Hematopoietic multipotent progenitor cell treated with erythropoietin and hydrocortisone succinate and interleukin-3 and kit ligand, for 6 days (in vitro differentiated cells): ENCODE results near the gene TMEM169.
A peak's percentile ranks its signal among the peaks of the same experiment; 100 is the strongest.

ENCODE experiments used
- DNase-seq: peaks from one replicate; pipeline ENCODE4 v3.0.0-alpha.2; 2015

Gene TMEM169, protein sequence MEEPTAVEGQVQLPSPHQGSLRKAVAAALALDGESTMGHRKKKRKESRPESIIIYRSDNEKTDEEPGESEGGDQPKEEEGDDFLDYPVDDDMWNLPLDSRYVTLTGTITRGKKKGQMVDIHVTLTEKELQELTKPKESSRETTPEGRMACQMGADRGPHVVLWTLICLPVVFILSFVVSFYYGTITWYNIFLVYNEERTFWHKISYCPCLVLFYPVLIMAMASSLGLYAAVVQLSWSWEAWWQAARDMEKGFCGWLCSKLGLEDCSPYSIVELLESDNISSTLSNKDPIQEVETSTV

DNA sequence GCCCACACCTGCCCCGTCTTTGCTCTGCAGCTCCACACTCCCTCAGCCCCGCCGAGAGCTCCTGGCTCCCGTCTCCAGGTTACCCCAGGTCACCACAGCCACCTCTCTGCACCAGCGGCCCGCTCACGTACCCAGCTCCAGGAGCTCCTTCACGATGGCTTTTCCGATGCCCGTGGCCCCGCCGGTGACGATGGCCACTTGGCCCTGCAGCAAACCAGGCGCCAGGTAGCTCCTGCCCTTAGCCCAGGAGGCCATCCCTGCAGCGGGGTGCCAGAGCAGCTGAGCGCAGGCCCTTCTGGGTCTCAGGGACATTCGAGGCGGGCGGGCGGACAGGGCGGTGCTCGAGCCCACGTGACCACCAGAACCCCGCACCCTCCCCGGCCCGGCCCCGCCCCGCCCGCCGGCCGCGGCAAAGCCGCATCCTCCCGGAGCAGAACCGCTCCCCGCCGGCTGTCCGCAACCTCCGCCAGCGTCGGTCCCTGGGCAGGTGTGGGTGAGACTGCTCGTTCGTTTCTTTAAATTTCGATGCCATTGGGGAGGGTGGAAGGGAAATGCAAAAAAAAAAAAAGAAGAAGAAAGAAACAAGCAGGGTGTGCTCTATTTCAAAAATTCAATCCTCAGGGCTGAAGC, at the start of gene TMEM169, which contains the start of gene PECR:
Gene TMEM169, plus strand, starts transcription at position 433 of the 630 bp plus-strand sequence. CDS start 14,045 bp downstream, outside the sequence.
Gene PECR, minus strand, starts transcription at position 323 of the 630 bp plus-strand sequence. Its CDS starts 68 bp downstream, at position 255.
- DNase-seq = peak; percentile 83

DNA sequence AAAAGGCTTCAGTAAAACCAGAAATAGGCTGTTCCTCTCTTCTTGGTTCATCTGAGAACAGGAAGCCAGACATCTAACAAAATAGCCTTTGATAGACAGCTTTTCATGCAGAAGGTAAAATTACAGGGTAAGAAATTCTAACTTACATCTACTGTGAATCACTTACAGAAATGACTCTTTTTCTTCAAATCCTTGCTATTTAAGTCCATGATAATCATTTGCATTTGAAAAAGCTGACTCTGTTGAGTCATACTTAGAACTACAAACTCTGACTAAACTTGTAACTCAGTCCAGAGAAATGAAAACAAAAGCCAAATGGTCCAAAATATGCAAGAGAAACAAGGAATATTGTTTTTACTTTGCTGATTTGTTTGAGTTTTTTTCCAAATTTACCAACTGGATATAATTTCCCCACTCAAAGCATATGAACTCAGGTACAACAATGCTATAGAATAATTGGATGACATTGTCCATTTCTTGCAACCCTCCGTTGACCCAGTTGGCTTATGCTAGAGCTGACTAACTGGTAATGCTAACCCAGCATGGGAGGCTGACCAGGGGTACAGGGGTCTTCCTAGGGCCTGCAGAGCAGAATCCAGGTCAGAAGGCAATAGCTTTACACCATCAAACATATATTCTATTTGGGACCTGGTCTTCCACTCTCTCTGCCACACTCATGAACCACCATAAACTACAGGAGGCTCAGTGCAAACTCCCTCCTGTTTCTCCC, 49.6 kb upstream of the TMEM169 start:
- DNase-seq = no peak

DNA sequence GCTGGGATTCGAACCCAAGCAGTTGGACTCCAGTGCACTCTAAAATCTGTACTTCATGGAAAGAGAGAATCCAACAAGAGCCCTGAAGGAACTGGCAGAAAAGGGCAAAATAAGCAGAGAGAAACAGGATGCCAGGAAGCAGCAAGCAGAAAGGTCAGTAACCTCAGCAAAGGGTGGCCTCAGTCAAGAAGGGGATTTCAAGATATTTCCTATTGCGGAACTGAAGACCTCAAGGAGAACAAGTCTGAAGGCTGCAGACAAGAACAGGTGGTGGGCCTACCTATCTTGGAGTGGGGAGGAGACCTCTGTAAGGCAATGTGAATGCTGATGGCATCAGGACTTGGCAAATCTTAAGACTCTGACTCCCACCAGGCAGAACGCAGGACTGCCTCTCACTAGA, 48.3 kb upstream of the TMEM169 start:
- DNase-seq = no peak

DNA sequence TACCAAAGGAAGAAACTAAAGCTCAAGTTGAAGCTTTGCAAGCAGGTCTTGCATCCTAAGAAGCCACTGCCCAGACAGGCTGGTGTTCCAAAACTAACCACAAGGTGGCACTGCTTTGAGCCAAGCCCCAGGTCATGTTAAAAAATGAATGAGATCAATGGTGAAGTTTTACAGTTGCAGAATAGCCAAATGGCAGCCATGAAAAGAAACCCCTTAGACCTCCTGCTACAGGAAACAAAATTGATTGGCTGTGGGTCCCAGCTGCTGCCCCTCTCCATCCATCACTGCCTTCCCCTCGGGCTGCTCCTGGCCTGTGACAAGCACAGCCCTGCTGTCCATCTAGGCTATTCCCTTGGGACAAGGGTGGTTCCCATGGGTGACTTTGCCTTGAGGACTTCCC, 47.7 kb upstream of the TMEM169 start:
- peak; percentile 74 for DNase-seq

DNA sequence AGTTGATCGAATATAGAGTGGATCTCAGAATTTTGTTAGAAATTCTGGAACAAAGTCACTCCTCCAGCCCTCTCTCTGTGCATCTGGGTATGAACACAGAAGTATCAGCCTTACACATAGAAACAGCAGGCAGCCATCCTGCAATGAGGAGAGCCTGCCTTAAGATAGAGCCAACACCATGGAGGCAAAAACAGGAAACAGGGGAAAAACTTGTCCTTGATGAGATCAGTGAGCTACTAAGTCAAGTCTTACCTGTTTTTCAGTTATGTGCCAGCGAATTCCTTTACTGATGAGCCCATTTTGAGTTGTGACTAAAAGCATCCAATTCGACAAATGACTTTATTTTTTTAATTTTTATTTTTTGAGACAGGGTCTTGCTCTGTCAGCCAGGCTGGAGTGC, 41.8 kb upstream of the TMEM169 start:
- DNase-seq = no peak

DNA sequence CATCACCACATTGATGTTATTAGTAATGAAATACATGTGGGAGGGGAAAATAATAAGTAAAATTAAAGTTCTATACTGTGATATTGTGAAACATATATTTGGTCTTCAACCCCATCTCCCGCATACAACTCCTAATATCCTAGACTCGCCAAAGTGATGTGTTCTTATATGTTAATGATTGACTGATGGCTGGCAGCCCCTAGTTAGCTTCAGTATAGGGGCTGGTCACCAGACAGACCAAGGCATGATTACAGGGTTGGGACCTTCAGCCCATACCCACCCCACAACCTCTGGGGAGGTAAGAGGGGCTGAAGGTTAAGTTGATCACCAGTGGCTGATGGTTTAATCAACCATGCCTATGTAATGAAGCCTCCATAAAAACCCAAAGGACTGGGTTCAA, 40.3 kb upstream of the TMEM169 start:
- DNase-seq = no peak

DNA sequence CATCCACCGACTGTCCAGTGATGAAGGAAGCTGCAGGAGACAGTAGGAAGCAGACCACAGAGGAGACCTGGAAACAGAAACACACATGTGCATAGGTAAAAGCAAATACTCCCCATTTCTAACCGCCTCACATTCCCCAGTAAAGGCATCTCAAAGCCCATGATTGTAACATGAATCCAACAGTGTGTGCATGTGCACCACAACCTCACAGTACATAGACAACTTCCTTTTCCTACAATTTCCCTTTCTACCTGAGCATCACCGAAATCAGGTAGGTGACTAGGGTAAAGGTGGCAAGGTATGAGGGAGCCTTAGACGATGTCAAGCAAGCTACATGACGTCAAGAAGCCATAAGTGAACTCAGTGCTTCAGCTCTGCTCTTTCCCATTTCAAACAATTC, 37.8 kb upstream of the TMEM169 start:
- DNase-seq = no peak

DNA sequence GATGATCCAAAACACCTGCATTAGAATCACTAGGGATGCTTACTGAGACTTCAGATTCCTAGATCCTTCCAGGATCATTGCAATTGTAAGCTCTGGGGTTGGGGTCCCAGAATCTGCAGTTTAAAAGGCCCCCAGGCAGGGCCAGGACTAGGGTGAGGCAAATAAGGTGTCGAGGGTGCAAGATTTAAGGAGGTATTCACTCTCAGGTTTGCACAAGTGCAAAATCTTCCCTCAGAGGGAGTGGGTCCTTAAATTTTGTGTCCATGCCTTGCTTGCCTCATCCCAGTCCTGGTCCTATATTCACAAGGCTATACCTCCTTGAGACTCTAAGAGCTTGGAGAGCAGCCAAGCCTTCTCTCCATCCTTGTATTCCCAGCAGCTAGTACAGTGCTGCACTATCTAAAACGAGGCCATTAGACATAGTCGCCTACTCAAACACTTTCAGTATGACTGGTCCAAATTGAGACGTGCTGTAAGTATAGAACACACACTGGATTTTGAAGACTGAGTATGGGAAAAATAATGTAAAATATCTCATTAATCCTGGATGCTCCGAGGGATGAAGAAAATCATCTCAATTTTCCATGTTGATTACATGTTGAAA, 36.7 kb upstream of the TMEM169 start:
- DNase-seq = no peak

DNA sequence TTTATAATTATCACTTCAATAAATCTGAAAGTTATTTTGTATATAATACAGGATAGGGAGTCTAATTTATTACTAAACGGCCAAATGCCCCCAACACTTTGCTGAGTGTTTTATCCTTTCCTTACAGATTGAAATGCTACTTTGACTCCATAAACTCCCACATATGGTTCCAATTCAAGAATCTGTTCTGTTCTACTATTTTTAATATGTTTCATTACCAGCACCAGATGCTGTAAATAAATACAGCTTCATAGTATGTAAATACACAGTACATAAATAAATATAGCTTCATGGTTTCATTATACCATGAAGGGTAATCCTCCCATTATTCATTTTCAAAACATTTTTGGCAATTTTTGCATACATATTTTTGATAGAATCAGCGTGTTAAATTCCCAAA, 34.3 kb upstream of the TMEM169 start:
- DNase-seq = no peak

DNA sequence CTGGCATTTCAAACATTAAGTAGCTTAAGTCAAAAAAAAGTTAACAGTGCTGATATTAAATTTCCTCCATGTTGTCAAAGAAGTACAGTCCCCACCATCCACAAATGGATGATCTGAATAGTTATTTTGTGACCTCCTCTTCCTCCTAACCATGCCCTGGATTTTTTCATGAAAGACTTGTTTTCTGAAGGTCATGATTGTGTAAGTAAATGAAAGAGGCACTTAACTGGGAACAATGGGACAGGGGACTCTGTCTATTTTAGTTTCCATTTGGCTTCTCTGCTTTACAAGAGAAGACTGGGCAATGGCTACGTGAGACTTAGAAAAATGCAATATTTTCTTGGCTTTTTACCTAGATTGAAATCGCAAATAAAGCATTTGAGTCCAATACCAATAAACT, 32.3 kb upstream of the TMEM169 start:
- no peak for DNase-seq

DNA sequence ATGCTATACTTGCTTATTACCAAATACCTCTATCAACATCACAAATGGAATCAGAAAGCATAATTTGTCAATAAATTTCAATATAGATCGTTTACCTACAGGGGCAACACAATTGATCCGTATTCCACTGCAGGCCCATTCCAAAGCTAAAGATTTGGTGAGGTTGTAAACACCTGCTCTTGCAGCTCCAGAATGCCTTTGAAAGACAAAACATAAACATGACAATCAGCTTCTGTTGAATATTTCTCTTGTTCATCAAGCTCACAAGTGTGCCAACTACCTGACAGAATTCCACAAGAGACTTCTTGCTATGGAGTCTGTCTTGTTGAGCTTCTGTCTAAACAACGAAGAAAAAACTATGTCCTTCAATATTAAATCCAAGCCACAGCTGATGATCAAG, 30.4 kb upstream of the TMEM169 start:
- DNase-seq = no peak

DNA sequence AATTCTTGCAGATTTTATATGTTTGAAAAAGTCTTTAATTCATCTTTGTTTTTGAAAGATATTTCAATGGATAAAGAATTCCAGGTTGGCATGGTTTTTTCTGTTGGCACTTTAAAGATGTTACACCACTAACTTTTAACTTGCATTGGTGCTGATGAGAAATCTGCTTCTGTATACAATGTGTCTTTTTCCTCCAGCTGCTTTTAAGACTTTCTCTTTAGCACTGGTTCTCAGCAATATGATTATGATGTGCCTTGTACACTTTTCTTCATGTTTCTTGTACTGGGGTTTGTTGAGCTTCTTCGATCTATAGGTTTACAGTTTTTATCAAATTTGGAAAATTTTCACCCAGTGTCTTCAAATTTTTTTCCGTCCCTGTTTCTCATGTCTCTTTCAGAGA, 29.3 kb upstream of the TMEM169 start:
- no peak for DNase-seq

DNA sequence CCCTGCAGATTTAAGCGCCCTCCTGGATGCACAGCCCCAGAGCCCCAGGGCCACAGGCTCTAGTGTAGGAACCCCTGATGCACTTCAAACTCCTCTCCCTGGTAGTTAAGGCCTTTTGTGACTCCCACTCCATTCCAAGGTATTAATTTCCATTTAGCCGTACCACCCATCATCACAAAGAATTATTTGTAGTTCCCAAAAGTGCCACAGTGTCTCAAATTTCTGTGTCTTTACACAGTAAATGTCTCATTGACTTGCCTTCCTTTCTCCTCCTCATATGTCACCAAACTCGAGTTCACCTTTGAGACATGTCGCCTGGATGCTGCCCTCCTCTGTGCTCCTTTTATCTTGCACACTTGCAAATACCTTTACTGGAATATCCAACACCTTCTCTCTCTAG, 26.0 kb upstream of the TMEM169 start:
- no peak for DNase-seq

DNA sequence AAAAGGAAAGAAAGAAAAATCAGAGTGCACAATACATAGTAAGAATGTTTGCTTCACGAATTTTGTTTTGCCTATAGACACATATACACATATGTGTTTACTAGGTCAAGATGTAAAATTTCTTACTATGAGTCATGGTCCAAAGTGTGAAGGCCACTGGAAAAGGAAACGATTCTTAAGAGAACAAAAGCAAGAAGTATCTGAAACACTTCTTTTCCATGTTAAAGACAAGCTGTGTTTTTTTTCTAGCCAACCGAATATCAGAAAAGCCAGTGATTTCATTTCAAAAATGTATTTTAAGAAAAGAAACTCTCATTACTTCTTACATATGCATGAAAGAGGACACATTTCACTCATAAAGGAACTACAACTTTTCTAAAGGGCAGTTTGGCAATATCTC, 25.0 kb upstream of the TMEM169 start:
- no peak for DNase-seq

DNA sequence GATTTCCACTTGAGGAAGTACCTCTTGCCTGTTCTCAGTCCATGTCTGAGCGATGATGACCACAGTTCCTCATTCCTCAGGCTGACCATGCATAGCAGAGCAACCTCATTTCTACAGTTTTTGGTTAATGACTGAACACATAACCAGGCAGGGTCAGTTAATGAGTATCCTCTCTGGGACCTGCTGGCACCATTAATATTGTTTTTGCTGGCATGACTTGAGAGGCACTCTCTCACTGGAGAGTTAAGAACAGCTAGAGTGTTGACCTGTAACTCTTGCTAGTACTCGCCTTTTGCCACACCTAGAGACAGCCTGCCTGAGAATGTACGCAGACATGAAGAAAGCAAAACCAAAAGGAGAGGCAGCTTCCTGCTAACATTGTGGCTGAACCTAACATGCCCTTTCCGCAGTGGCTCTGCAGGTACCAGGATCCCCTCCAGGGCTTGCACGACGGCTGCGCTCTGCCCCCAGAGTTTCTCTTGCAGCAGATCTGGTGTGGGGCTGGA, 24.0 kb upstream of the TMEM169 start:
- peak; percentile 23 for DNase-seq

DNA sequence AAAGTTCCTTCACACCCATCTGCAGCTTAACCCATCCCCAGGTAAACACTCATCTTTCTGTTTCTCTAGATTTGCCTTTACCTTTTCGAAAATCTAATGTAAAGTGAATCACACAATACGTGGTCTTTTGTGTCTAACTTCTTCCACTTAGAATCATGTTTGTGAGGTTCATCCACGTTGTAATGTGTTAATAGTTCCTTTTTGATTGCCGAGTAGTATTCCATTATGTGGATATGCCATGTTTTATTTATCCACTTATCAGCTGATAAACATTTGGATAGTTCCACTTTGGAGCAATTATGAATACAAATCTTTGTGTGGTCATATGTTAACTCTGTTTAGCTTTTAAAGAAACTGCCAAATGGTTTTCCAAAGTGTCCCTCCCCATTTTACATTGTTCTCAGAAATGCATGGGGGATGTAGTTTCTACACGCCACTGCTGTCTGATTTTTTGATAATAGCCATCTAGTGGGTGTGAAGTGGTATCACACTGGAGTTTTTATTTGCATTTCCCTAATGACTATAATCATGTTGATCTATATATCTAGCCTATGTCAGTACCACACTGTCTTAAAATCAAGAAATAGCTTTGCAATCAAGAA, 22.4 kb upstream of the TMEM169 start:
- DNase-seq = peak; percentile 41

DNA sequence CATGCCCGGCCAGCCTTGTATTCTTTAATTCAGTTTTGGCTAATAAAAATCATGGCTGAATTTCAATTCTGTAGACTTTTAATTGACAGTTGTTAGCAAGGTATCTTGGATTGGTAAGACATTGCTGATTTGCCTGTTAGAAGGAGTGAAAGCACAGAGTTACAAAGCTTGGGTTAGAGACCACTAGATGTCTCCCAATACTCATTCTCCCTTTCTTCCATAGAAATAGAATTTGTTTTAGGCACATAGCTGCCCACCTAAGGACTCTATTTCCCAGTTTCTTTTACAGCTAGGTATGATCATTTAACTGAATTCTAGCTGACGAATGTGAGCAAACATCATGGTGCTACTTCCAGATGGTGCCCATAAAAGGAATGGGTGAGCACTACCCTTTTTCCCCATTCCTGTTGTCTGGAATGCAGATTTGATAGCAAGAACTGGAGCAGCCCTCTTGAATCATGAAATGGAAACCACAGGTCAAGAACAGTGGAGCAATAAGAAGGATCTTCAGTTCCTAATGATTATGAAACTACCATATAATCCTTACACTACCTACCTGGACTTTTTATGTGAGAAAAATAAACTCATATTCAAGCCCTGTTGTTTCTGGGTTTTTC, 17.6 kb upstream of the TMEM169 start:
- peak; percentile 23 for DNase-seq

DNA sequence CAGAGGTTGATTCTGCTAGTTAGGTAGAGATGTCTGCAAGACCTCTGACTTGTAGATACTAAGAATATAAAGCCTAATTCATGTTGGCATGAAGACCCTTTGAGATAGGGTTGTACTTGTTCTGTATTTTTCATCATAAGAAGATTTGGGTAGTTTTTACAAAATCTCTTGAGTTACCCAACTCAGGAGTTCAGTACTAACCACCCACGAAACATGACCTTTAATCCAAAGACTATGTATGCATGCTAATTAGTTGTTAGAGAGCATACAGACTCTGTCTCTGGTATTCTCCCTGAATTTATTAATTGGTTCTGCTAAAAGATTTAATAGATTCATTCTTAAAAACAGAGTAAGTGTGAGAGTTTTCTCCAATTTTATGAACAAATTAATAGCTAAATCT, 17.1 kb upstream of the TMEM169 start:
- DNase-seq = no peak

DNA sequence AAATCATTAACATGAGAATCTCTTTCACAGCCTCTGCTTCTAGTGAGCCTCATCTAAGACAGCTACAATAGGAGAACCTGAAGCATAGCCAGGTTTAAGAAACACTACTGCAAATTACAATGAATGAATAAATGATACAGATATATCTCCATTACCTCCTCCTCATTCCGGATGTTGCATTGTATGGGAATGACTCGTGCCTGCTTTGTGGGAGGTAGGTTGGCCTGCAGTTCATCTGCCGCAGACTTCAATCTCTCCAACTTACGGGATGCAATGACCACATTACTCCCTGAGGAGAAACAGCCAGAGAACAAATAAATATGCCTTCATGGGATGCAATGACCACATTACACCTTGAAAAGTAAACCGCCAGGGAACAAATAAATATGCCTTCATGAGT, 15.5 kb upstream of the TMEM169 start:
- DNase-seq = no peak

DNA sequence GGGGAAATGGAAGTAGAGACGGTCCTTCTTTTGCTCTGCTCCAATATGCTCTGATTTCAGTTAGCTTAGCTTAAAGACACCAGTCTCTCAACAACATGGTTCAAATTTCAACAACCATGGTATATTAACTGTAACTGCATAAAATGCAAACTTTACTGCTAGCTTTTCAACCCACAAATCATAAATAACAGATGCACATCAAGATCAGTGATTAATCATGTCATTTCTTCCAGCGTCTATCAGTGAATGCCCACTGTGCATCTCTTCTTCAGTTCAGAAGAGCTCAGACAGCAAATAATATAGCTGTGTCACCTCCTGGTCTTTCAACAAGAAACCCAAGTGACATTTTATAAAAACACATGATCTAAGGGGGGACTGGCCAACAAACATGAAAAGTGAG, 12.7 kb upstream of the TMEM169 start:
- DNase-seq = no peak

DNA sequence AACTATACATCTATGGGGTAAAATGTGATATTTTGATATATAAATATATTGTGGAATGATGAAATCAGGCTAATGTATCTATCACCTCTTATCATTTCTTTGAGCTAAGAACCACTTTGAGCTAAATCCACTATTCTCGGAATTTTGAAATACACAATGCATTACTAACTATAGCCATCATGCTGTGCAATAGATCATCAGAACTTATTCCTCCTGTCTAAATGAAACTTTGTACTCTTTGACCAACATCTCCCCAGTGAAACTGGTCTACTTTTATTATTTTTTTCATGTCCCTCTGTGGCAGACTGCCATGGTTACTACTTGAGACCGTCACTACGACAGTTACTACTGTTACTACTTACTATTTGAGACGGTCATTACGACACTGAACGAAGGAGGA, 11.5 kb upstream of the TMEM169 start:
- no peak for DNase-seq

DNA sequence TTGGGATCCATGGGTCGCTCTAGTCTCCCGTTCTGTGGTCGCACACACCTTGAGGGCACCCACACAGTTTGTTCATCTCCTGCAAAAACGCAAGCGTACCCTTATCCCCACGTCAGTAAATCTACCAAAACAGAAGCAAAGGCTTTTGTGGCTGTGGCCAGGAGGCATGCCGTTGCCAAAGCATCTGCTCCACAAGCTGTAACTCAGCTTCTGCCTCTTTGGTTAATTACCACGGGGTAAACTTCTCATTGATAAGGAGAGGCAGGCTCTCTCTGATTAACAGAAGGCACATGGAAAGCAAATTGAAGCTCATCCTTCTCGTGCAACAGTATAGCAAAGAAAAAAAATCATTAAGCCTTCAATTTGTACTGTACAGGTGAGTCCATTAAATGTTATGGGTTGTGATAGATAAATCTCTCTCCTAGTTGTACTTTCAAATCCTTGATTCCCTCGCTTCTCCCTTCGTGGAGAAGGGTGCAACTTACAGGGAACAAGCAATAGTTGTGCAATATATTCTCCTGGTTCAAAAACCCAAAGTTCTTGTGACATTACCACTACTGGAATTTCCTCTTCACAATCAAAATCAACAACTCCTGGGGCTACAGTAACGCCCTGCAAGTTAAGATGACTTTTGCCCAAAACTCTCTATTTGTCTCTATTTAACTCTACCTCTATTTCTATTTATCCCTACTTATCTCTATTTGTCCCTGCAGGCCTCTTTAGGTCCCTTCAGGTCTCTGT, 10.4 kb upstream of the TMEM169 start:
- DNase-seq = peak; percentile 51
